PFSK-1 (cell line): Measurements from ENCODE around the gene DIAPH1.

ENCODE experiments used
- FOXP2 ChIP-seq: optimal IDR thresholded peaks from 2 replicates; pipeline ENCODE3; 2011; ENCODE audit warnings: borderline replicate concordance, control low read depth, inconsistent platforms; ENCODE audit not compliant: insufficient read depth; ENCODE audit errors: extremely low read length, extremely low read depth
- POLR2AphosphoS5 ChIP-seq: IDR thresholded peaks from 2 replicates; pipeline ENCODE4 v1.6.1; 2012; ENCODE audit warnings: low read depth, mild to moderate bottlenecking, control low read depth, low read length, moderate library complexity
- TF ChIP-seq, protein P1 (sequence below), 2 experiments: IDR thresholded peaks; 2 replicates each; pipeline versions ENCODE4 v1.6.1 to v1.8.0; 2011 to 2012; ENCODE audit warnings: low read depth in 2 of 2, low read length in 2 of 2, control low read depth in 1 of 2, inconsistent platforms in 1 of 2, mild to moderate bottlenecking in 1 of 2, moderate library complexity in 1 of 2; ENCODE audit not compliant: insufficient read depth in 1 of 2

DNA sequence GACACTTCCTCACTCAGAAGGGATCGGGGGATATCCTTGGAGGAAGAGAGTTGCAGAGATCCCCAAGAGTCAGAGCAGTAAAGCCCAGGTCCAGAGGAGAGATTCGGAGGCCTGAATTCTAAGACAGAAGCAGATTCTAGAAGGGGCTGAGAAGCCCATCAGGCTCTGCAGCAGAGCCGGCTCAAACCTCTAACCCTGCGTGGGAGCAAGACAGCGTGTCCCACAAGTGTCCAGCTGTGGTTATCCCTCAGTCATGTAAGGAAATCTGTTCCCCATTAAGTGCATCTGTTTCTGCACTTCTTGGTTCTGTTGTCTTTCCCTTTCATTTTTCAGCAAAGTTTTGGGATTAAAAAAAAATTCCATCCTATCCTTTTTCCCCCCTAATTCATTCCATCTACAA is 4.8 kb upstream of the DIAPH1 start:
- TF ChIP-seq FOXP2 (no peak), POLR2AphosphoS5 (no peak)
- TF ChIP-seq, protein P1, sequence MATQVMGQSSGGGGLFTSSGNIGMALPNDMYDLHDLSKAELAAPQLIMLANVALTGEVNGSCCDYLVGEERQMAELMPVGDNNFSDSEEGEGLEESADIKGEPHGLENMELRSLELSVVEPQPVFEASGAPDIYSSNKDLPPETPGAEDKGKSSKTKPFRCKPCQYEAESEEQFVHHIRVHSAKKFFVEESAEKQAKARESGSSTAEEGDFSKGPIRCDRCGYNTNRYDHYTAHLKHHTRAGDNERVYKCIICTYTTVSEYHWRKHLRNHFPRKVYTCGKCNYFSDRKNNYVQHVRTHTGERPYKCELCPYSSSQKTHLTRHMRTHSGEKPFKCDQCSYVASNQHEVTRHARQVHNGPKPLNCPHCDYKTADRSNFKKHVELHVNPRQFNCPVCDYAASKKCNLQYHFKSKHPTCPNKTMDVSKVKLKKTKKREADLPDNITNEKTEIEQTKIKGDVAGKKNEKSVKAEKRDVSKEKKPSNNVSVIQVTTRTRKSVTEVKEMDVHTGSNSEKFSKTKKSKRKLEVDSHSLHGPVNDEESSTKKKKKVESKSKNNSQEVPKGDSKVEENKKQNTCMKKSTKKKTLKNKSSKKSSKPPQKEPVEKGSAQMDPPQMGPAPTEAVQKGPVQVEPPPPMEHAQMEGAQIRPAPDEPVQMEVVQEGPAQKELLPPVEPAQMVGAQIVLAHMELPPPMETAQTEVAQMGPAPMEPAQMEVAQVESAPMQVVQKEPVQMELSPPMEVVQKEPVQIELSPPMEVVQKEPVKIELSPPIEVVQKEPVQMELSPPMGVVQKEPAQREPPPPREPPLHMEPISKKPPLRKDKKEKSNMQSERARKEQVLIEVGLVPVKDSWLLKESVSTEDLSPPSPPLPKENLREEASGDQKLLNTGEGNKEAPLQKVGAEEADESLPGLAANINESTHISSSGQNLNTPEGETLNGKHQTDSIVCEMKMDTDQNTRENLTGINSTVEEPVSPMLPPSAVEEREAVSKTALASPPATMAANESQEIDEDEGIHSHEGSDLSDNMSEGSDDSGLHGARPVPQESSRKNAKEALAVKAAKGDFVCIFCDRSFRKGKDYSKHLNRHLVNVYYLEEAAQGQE (IDR thresholded peaks at IDR 0.05; ENCODE audit: insufficient read depth in 1 of 2, low read depth in 2 of 2, low read length in 2 of 2): no peak
